ENCODE measurements around the gene PRAMEF4. TPM values are rescaled to one million over a fixed set of nuclear protein-coding genes. Genes with fewer than 3 reads are reported as not detected.
A peak's percentile ranks its signal among the peaks of the same experiment; 100 is the strongest.
"Not testable (repeated sequence)": the region's sequence is repeated elsewhere in the genome, so short reads cannot be mapped to it uniquely, and the experiment has no call there.

PRAMEF4 gene
- not detected for total RNA-seq (2021; ENCODE audit: unreplicated experiment)
- polyA plus RNA-seq (2012), result not detected in 2 replicates
- Bru-seq, nascent RNA, result not detected
- not detected for BruChase-seq, experiment 1, labeled RNA remaining after a 6-hour chase
- not detected for BruChase-seq, experiment 2, labeled RNA remaining after a 2-hour chase
- long read RNA-seq, result 0 reads

GRCh38 chr1:12886101-12886500 is at the start of gene PRAMEF4:
TSS of gene PRAMEF4 (minus strand) at chr1:12886201. CDS start at chr1:12883394, 2,807 bp downstream.
- H3K4me3 ChIP-seq (replicated peaks in 1 of 2; ENCODE audit: low read depth in 1 of 2, low read length in 2 of 2); H3K4me2 ChIP-seq (ENCODE audit: low read length); H2AFZ ChIP-seq (ENCODE audit: low read depth, low read length, poor library complexity, severe bottlenecking); ATAC-seq; CTCF ChIA-PET; H3K9me2 ChIP-seq (ENCODE audit: insufficient read depth); BruUV-seq (replicated peaks); H4K20me1 ChIP-seq (ENCODE audit: insufficient read depth); POLR2A ChIA-PET; H3K9ac ChIP-seq (ENCODE audit: low read length); H3K27me3 ChIP-seq (ENCODE audit: insufficient read depth, low read length); H3K4me1 ChIP-seq (ENCODE audit: control insufficient read depth in 1 of 2, insufficient read depth in 2 of 2, low read length in 2 of 2); H3K9me3 ChIP-seq (ENCODE audit: control insufficient read depth in 1 of 2, insufficient read depth in 1 of 2, low read depth in 1 of 2, low read length in 2 of 2); RAD21 ChIA-PET (ENCODE audit: low non-redundant PET in 1 of 2, low total read pairs in 2 of 2, uncharacterized antibody in 2 of 2, unreplicated experiment in 2 of 2); H3K27ac ChIP-seq (ENCODE audit: low read depth, low read length); H3K36me3 ChIP-seq (ENCODE audit: control insufficient read depth in 1 of 2, insufficient read depth in 2 of 2, low read length in 2 of 2); DNase-seq (ENCODE audit: low read depth, low spot score); H3K79me2 ChIP-seq (ENCODE audit: insufficient read depth, low read length); intact Hi-C loops (cut with micrococcal nuclease): not testable (repeated sequence)

GRCh38 chr1:12924368-12924767 is 38.4 kb upstream of the PRAMEF4 start:
- H4K20me1 ChIP-seq (ENCODE audit: insufficient read depth); H3K4me3 ChIP-seq (replicated peaks in 1 of 2; ENCODE audit: low read depth in 1 of 2, low read length in 2 of 2); H3K9ac ChIP-seq (ENCODE audit: low read length); H3K4me2 ChIP-seq (ENCODE audit: low read length); H2AFZ ChIP-seq (ENCODE audit: low read depth, low read length, poor library complexity, severe bottlenecking); H3K4me1 ChIP-seq (ENCODE audit: control insufficient read depth in 1 of 2, insufficient read depth in 2 of 2, low read length in 2 of 2); H3K27me3 ChIP-seq (ENCODE audit: insufficient read depth, low read length); intact Hi-C loops (cut with micrococcal nuclease); DNase-seq (ENCODE audit: low read depth, low spot score); H3K9me2 ChIP-seq (ENCODE audit: insufficient read depth); CTCF ChIA-PET; H3K9me3 ChIP-seq (ENCODE audit: control insufficient read depth in 1 of 2, insufficient read depth in 1 of 2, low read depth in 1 of 2, low read length in 2 of 2); RAD21 ChIA-PET (ENCODE audit: low non-redundant PET in 1 of 2, low total read pairs in 2 of 2, uncharacterized antibody in 2 of 2, unreplicated experiment in 2 of 2); H3K27ac ChIP-seq (ENCODE audit: low read depth, low read length); POLR2A ChIA-PET; H3K79me2 ChIP-seq (ENCODE audit: insufficient read depth, low read length); BruUV-seq (replicated peaks); H3K36me3 ChIP-seq (ENCODE audit: control insufficient read depth in 1 of 2, insufficient read depth in 2 of 2, low read length in 2 of 2): not testable (repeated sequence)
- peak; percentile 84 for ATAC-seq

GRCh38 chr1:12921749-12922148 is 35.7 kb upstream of the PRAMEF4 start:
- H3K27me3 ChIP-seq (ENCODE audit: insufficient read depth, low read length); CTCF ChIA-PET; POLR2A ChIA-PET; BruUV-seq (replicated peaks); H3K4me2 ChIP-seq (ENCODE audit: low read length); H3K9me3 ChIP-seq (ENCODE audit: control insufficient read depth in 1 of 2, insufficient read depth in 1 of 2, low read depth in 1 of 2, low read length in 2 of 2); H4K20me1 ChIP-seq (ENCODE audit: insufficient read depth); H3K9ac ChIP-seq (ENCODE audit: low read length); H3K4me1 ChIP-seq (ENCODE audit: control insufficient read depth in 1 of 2, insufficient read depth in 2 of 2, low read length in 2 of 2); H3K79me2 ChIP-seq (ENCODE audit: insufficient read depth, low read length); H3K36me3 ChIP-seq (ENCODE audit: control insufficient read depth in 1 of 2, insufficient read depth in 2 of 2, low read length in 2 of 2); H3K9me2 ChIP-seq (ENCODE audit: insufficient read depth); DNase-seq (ENCODE audit: low read depth, low spot score); RAD21 ChIA-PET (ENCODE audit: low non-redundant PET in 1 of 2, low total read pairs in 2 of 2, uncharacterized antibody in 2 of 2, unreplicated experiment in 2 of 2); H3K27ac ChIP-seq (ENCODE audit: low read depth, low read length); intact Hi-C loops (cut with micrococcal nuclease); H3K4me3 ChIP-seq (replicated peaks in 1 of 2; ENCODE audit: low read depth in 1 of 2, low read length in 2 of 2); H2AFZ ChIP-seq (ENCODE audit: low read depth, low read length, poor library complexity, severe bottlenecking): not testable (repeated sequence)
- ATAC-seq, result peak; percentile 71
- 0 out of 6 replicates have a peak, but pooled peaks of 2 of the 3 experiments have one; percentile 10 to 26 for TF ChIP-seq CTCF (IDR thresholded peaks at IDR 0.05 in 2 of 3, conservative IDR thresholded peaks at IDR 0.05 in 1 of 3; ENCODE audit: borderline replicate concordance in 1 of 3, insufficient read depth in 1 of 3, low read depth in 2 of 3, low read length in 2 of 3)
- TF ChIP-seq RAD21 (IDR thresholded peaks at IDR 0.05; ENCODE audit: low read depth), result peak; percentile 36

GRCh38 chr1:12916310-12916709 is 30.3 kb upstream of the PRAMEF4 start, which contains the start of gene PRAMEF7:
TSS of gene PRAMEF7 (plus strand) at chr1:12916610. CDS start at chr1:12917693, 1,083 bp downstream.
- H3K36me3 ChIP-seq (ENCODE audit: control insufficient read depth in 1 of 2, insufficient read depth in 2 of 2, low read length in 2 of 2); RAD21 ChIA-PET (ENCODE audit: low non-redundant PET in 1 of 2, low total read pairs in 2 of 2, uncharacterized antibody in 2 of 2, unreplicated experiment in 2 of 2); DNase-seq (ENCODE audit: low read depth, low spot score); H3K4me3 ChIP-seq (replicated peaks in 1 of 2; ENCODE audit: low read depth in 1 of 2, low read length in 2 of 2); H3K4me1 ChIP-seq (ENCODE audit: control insufficient read depth in 1 of 2, insufficient read depth in 2 of 2, low read length in 2 of 2); H3K27me3 ChIP-seq (ENCODE audit: insufficient read depth, low read length); H3K9me2 ChIP-seq (ENCODE audit: insufficient read depth); H3K27ac ChIP-seq (ENCODE audit: low read depth, low read length); H3K79me2 ChIP-seq (ENCODE audit: insufficient read depth, low read length); H2AFZ ChIP-seq (ENCODE audit: low read depth, low read length, poor library complexity, severe bottlenecking); H4K20me1 ChIP-seq (ENCODE audit: insufficient read depth); H3K9ac ChIP-seq (ENCODE audit: low read length); H3K4me2 ChIP-seq (ENCODE audit: low read length); H3K9me3 ChIP-seq (ENCODE audit: control insufficient read depth in 1 of 2, insufficient read depth in 1 of 2, low read depth in 1 of 2, low read length in 2 of 2); ATAC-seq; POLR2A ChIA-PET; CTCF ChIA-PET; intact Hi-C loops (cut with micrococcal nuclease); BruUV-seq (replicated peaks): not testable (repeated sequence)

Measured in HCT116 (cell line).